Right renal pelvis (tissue), 4 donors: ENCODE data around the gene S100A9. TPM values are rescaled to one million over a fixed set of nuclear protein-coding genes. Genes with fewer than 3 reads are reported as not detected.
"Not testable (repeated sequence)": the region's sequence is repeated elsewhere in the genome, so short reads cannot be mapped to it uniquely, and the experiment has no call there.

Source experiments
- DNase-seq, 4 donors: peaks; one replicate each; pipeline ENCODE4 v3.0.0-alpha.2; 2013; ENCODE audit warnings: low read depth in 4 of 4, low spot score in 3 of 4, missing footprints in 1 of 4
- polyA plus RNA-seq, 4 donors: library from polyadenylated mRNA; unstranded; fragments of 120-200 nt; gene quantifications; one replicate each; pipeline ENCODE4 v1.2.1, GENCODE V29; 2013; ENCODE audit not compliant: insufficient read length in 4 of 4

S100A9 gene
- polyA plus RNA-seq, 4 donors: 7.8 to 23.3 (median 18.2) TPM

- DNase-seq: no peak
Observed at GRCh38 chr1:153343811-153344717, 13.6 kb upstream of the S100A9 start.

- DNase-seq: no peak
Observed at GRCh38 chr1:153344718-153345025, 13.0 kb upstream of the S100A9 start.

GRCh38 chr1:153345187-153346076, 12.2 kb upstream of the S100A9 start:
- no peak for DNase-seq

GRCh38 chr1:153346077-153346723, 11.5 kb upstream of the S100A9 start:
- no peak for DNase-seq

GRCh38 chr1:153347049-153347448, 10.6 kb upstream of the S100A9 start:
- DNase-seq: not testable (repeated sequence)

GRCh38 chr1:153347856-153348255, 9.8 kb upstream of the S100A9 start:
- DNase-seq: no peak

GRCh38 chr1:153348511-153349362, 8.9 kb upstream of the S100A9 start, which contains the start of gene PGLYRP4:
TSS of gene PGLYRP4 (minus strand) at chr1:153348841. CDS start at chr1:153347932, 909 bp downstream.
- no peak for DNase-seq

- no peak for DNase-seq
Observed at GRCh38 chr1:153349363-153350320, 8.0 kb upstream of the S100A9 start.

- no peak for DNase-seq
Observed at GRCh38 chr1:153350321-153350957, 7.2 kb upstream of the S100A9 start.

GRCh38 chr1:153352523-153352922, 5.1 kb upstream of the S100A9 start:
- peak in 3 of 4 donors; percentile 37 to 63 (median 40) for DNase-seq

GRCh38 chr1:153353226-153353947, 4.3 kb upstream of the S100A9 start:
- DNase-seq: no peak

GRCh38 chr1:153354515-153355193, 3.0 kb upstream of the S100A9 start:
- no peak for DNase-seq

- no peak for DNase-seq
Observed at GRCh38 chr1:153355445-153356071, 2.1 kb upstream of the S100A9 start.

- DNase-seq: no peak
Observed at GRCh38 chr1:153356392-153357075, 1.1 kb upstream of the S100A9 start.

GRCh38 chr1:153357076-153357852, 390 bp upstream of the S100A9 start:
- DNase-seq: no peak

- no peak for DNase-seq
Observed at GRCh38 chr1:153358691-153358975, 979 bp downstream of the S100A9 start.
